K562 (cell line): ENCODE data around the gene CAMK1D. TPM values are rescaled to one million over a fixed set of nuclear protein-coding genes. Genes with fewer than 3 reads are reported as not detected.

ENCODE experiments used
- ATAC-seq: fragments of 200-7000 bp; cut with Tn5 transposase; 3 replicates; pipeline ENCODE4 v1.9.1; 2020; ENCODE audit warnings: moderate library complexity
- BruUV-seq: library from RNA; stranded (reverse); fragments of 400-500 nt; replicated peaks from 2 replicates; lab custom pipeline; 2021; lab: Mats Ljungman, UMichigan
- CTCF ChIA-PET: fragments of 300-600 bp; formaldehyde crosslinking; extraction: SDS; loops from one replicate; lab custom pipeline; 2021; ENCODE audit warnings: low intra/inter-chr PET ratio; lab: Yijun Ruan, JAX
- POLR2A ChIA-PET: fragments of 300-600, 350-650 bp; sonication (Branson Sonifier 250); formaldehyde crosslinking; extraction: SDS; loops from one replicate; lab custom pipeline; 2021; ENCODE audit warnings: antibody characterized with exemption, inconsistent platforms; lab: Yijun Ruan, JAX
- DNase-seq, 4 experiments: peaks; one replicate each; pipeline versions ENCODE4 v3.0.0 to v3.0.0-alpha.2; 2011 to 2018; ENCODE audit warnings: low spot score in 3 of 4, mixed read lengths in 3 of 4; ENCODE audit errors: extremely low read depth in 1 of 4
- FAIRE-seq: peaks from 2 replicates; lab custom pipeline; 2011; peaks lifted over from hg19 to GRCh38; lab: Jason Lieb, UNC
- H2AFZ ChIP-seq: 2 replicates; pipeline ENCODE4 v1.6.0; 2011; ENCODE audit warnings: low read depth, low read length, control low read depth, inconsistent platforms
- H3K27ac ChIP-seq: fragments of 200-600 bp; 3 replicates; pipeline ENCODE4 v1.8.0; 2011; ENCODE audit warnings: low read depth, mild to moderate bottlenecking, control low read depth, inconsistent platforms, low read length, moderate library complexity, mixed read lengths; ENCODE audit errors: extremely low read depth
- H3K27me3 ChIP-seq, 2 experiments: fragments of 300-600 bp in 1 of 2; 2 replicates in 1 of 2; 3 replicates in 1 of 2; pipeline versions ENCODE4 v1.6.0 to v1.8.0; 2011; ENCODE audit warnings: inconsistent platforms in 2 of 2, low read length in 2 of 2, mild to moderate bottlenecking in 1 of 2, mixed read lengths in 1 of 2, moderate library complexity in 1 of 2; ENCODE audit not compliant: control insufficient read depth in 2 of 2, insufficient read depth in 2 of 2
- H3K36me3 ChIP-seq: fragments of 300-600 bp; 3 replicates; pipeline ENCODE4 v1.8.0; 2011; ENCODE audit warnings: mild to moderate bottlenecking, low read length, inconsistent platforms; ENCODE audit not compliant: control insufficient read depth, insufficient read depth
- H3K4me1 ChIP-seq, 2 experiments: fragments of 200-600 bp in 1 of 2; replicated peaks in 1 of 2; 2 replicates in 1 of 2; 3 replicates in 1 of 2; pipeline versions ENCODE4 v1.5.1 to v1.8.0; 2011; ENCODE audit warnings: inconsistent platforms in 2 of 2, low read length in 2 of 2, mild to moderate bottlenecking in 1 of 2, mixed read lengths in 1 of 2, moderate library complexity in 1 of 2; ENCODE audit not compliant: control insufficient read depth in 2 of 2, insufficient read depth in 2 of 2
- H3K4me2 ChIP-seq: 2 replicates; pipeline ENCODE4 v1.6.1; 2011; ENCODE audit warnings: low read length, control low read depth, inconsistent platforms, mixed read lengths; ENCODE audit not compliant: insufficient read depth
- H3K4me3 ChIP-seq: fragments of 200-600 bp; sonication (generic), shearing (Covaris generic); 2 replicates; pipeline ENCODE4 v1.5.1; 2016; ENCODE audit warnings: control low read depth, inconsistent platforms
- H3K79me2 ChIP-seq: fragments of 200-600 bp; 3 replicates; pipeline ENCODE4 v1.8.0; 2011; ENCODE audit warnings: low read length, inconsistent platforms; ENCODE audit not compliant: control insufficient read depth, insufficient read depth
- H3K9ac ChIP-seq, 2 experiments: 2 replicates each; pipeline versions ENCODE4 v1.6.0 to v1.6.1; 2011; ENCODE audit warnings: low read depth in 2 of 2, low read length in 2 of 2, control low read depth in 1 of 2, inconsistent platforms in 1 of 2, mild to moderate bottlenecking in 1 of 2, mixed read lengths in 1 of 2; ENCODE audit not compliant: insufficient read depth in 1 of 2
- H3K9me1 ChIP-seq: one replicate; pipeline ENCODE4 v1.6.0; 2011; ENCODE audit warnings: inconsistent platforms, mild to moderate bottlenecking, low read length, moderate library complexity; ENCODE audit not compliant: control insufficient read depth, insufficient read depth
- H3K9me3 ChIP-seq: replicated peaks from 2 replicates; pipeline ENCODE4 v1.5.1; 2011; ENCODE audit warnings: low read depth, low read length, inconsistent platforms; ENCODE audit not compliant: control insufficient read depth, insufficient read depth
- H4K20me1 ChIP-seq: replicated peaks from 2 replicates; pipeline ENCODE4 v1.6.1; 2011; ENCODE audit warnings: low read length, inconsistent platforms, mixed read lengths; ENCODE audit not compliant: control insufficient read depth, insufficient read depth
- CBX8 ChIP-seq: fragments of 200-600 bp; sonication (generic); IDR thresholded peaks from 2 replicates; pipeline ENCODE4 v1.6.1; 2012; ENCODE audit warnings: borderline replicate concordance, mixed run types, low read depth, mild to moderate bottlenecking, moderate library complexity, mixed read lengths, low read length, control low read depth, inconsistent platforms; ENCODE audit not compliant: poor library complexity, severe bottlenecking; ENCODE audit errors: extremely low read depth
- ELF2 ChIP-seq: fragments of 250-450 bp; sonication (Bioruptor Pico); IDR thresholded peaks from 2 replicates; pipeline ENCODE4 v1.5.0; 2021; ENCODE audit warnings: mild to moderate bottlenecking
- HDAC2 ChIP-seq: fragments of 450-650 bp; IDR thresholded peaks from 2 replicates; pipeline ENCODE4 v1.6.1; 2016; ENCODE audit warnings: mild to moderate bottlenecking
- NCOA6 ChIP-seq: fragments of 450-650 bp; IDR thresholded peaks from 2 replicates; pipeline ENCODE4 v1.6.1; 2017; ENCODE audit warnings: mild to moderate bottlenecking
- NFIC ChIP-seq: fragments of 450-650 bp; IDR thresholded peaks from 2 replicates; pipeline ENCODE4 v1.6.1; 2017; ENCODE audit warnings: mild to moderate bottlenecking, inconsistent platforms
- TSC22D4 ChIP-seq: fragments of 450-650 bp; IDR thresholded peaks from 2 replicates; pipeline ENCODE4 v1.6.1; 2016; ENCODE audit warnings: missing genetic modification characterization, missing biosample characterization, control low read depth
- ZBTB34 ChIP-seq: fragments of 250-450 bp; sonication (Bioruptor Pico); IDR thresholded peaks from 2 replicates; pipeline ENCODE4 v1.8.0; 2021; ENCODE audit warnings: mild to moderate bottlenecking, moderate library complexity
- ZFPM2 ChIP-seq: fragments of 250-450 bp; sonication (Bioruptor Pico); IDR thresholded peaks from 2 replicates; pipeline ENCODE4 v1.5.1; 2022; ENCODE audit warnings: mild to moderate bottlenecking
- ZNF431 ChIP-seq: sonication (generic); formaldehyde crosslinking; IDR thresholded peaks from 2 replicates; pipeline ENCODE4 v1.8.0; 2022; ENCODE audit warnings: mild to moderate bottlenecking, missing genetic modification reagents
- ZNF655 ChIP-seq: fragments of 250-450 bp; sonication (Bioruptor Pico); IDR thresholded peaks from 2 replicates; pipeline ENCODE4 v1.5.0; 2021
- WGBS: fragments of 100-300 bp; shearing (Covaris generic); methylation state at CpG from one replicate; pipeline ENCODE4 v1.1.6; 2016; ENCODE audit warnings: low coverage, mixed read lengths; ENCODE audit not compliant: insufficient coverage; ENCODE audit errors: missing lambda C conversion rate; 5-methylcytosine and 5-hydroxymethylcytosine counted together
- in situ Hi-C: fragments of 300-500 bp; cut with MboI; formaldehyde crosslinking; loops from 4 replicates; pipeline ENCODE4 v1.15.0; 2018; ENCODE audit warnings: inconsistent platforms, mixed read lengths
- intact Hi-C: fragments of 100-400 bp; cut with micrococcal nuclease; formaldehyde crosslinking; loops from 2 replicates; pipeline ENCODE4 v1.14.2; 2022
- polyA plus RNA-seq, 8 experiments: library from polyadenylated mRNA; depleted of rRNA in 4 of 8; stranded (reverse) in 5 of 8; unstranded in 3 of 8; fragments of >200 nt; fragmentation: Nextera tagmentation in 2 of 8; fragmentation: Illumina TruSeq in 1 of 8; extraction: Ambion mirVana in 2 of 8; extraction: Trizol in 1 of 8; gene quantifications; 2 replicates each; pipeline versions ENCODE4 v1.2.1 to v1.2.3, GENCODE V29; 2011 to 2014; ENCODE audit warnings: inconsistent platforms in 1 of 8, missing spikeins in 1 of 8
- total RNA-seq, 7 experiments: library from RNA; depleted of rRNA in 6 of 7; stranded (reverse); fragments of >200 nt in 6 of 7; fragmentation: Illumina TruSeq in 2 of 7; extraction: Trizol in 2 of 7; gene quantifications; 2 replicates each; pipeline versions ENCODE4 v1.2.1 to v1.2.3, GENCODE V29; 2011 to 2021; ENCODE audit warnings: low replicate concordance in 1 of 7
- TF ChIP-seq, protein P1 (sequence below): fragments of 250-450 bp; sonication (Bioruptor Pico); IDR thresholded peaks from 2 replicates; pipeline ENCODE4 v1.4.0; 2020; ENCODE audit warnings: mild to moderate bottlenecking

CAMK1D gene
- total and polyA plus RNA-seq, 9 of the 15 experiments (the other 6 are each of a cell fraction or from before 2014, with no cell fraction given) = 0.12 to 0.24 (median 0.20) TPM; not detected in 5

DNA sequence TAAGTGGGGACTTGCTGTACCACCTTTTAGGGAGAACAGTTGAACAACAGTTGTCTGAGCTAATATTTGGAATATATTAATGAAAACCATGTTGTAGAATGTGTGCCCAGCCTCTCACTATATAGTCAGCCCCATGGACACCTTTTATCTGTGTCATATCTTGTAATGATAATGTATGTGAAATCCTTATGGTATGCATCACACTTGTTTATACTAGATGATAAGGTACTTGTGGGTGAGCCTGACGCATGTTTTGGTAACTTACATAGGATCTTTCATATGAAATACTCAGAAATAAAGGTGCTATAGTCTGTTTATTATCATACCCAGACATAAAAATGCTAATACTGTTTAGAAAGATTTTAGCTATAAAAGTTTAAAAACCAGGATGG is 32.8 kb downstream of the CAMK1D start:
- no peaks in the 10 kb centered on the region for H3K9me3 ChIP-seq
- H3K79me2 ChIP-seq = no peaks in the 10 kb centered on the region
- H2AFZ ChIP-seq = no peak overlapping the region
- DNase-seq (no peak), FAIRE-seq (no peak), ATAC-seq (no peak)
- no TSS peak for BruUV-seq
- intact Hi-C loops = no loop called here
- H3K27ac ChIP-seq = no peak overlapping the region
- ChIA-PET CTCF (no interaction called here), POLR2A (interaction anchor here (1.2 kb wide), 1 partner anchor 16 kb away, joined by 3 read pairs; no protein-coding TSS in a partner anchor)
- no peaks in the 10 kb centered on the region for H3K36me3 ChIP-seq
- no peaks in the 10 kb centered on the region for H4K20me1 ChIP-seq
- H3K27me3 ChIP-seq = peaks cover 11 to 25% of the 10 kb centered on the region in 2 experiments
- H3K4me3 ChIP-seq = no peak overlapping the region
- no peak overlapping the region for H3K4me2 ChIP-seq
- in situ Hi-C loops = no loop called here
- TF ChIP-seq ELF2 (no peak), HDAC2 (no peak), ZBTB34 (CRISPR knock-in tag) (no peak), TSC22D4 (tag) (no peak), CBX8 (no peak), ZNF431 (no peak), NCOA6 (no peak), ZFPM2 (no peak), NFIC (no peak), ZNF655 (CRISPR knock-in tag) (no peak)
- TF ChIP-seq, protein P1, sequence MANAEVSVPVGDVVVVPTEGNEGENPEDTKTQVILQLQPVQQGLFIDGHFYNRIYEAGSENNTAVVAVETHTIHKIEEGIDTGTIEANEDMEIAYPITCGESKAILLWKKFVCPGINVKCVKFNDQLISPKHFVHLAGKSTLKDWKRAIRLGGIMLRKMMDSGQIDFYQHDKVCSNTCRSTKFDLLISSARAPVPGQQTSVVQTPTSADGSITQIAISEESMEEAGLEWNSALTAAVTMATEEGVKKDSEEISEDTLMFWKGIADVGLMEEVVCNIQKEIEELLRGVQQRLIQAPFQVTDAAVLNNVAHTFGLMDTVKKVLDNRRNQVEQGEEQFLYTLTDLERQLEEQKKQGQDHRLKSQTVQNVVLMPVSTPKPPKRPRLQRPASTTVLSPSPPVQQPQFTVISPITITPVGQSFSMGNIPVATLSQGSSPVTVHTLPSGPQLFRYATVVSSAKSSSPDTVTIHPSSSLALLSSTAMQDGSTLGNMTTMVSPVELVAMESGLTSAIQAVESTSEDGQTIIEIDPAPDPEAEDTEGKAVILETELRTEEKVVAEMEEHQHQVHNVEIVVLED (CRISPR knock-in tag) = no peak
- H3K9ac ChIP-seq = no peak overlapping the region
- 0% methylated on average over 1 of the region's 1 CpG for WGBS
- no peaks in the 10 kb centered on the region for H3K9me1 ChIP-seq
- H3K4me1 ChIP-seq = no peaks in the 10 kb centered on the region
